HepG2 (cell line): ENCODE measurements around the gene FAM167B. TPM values are rescaled to one million over a fixed set of nuclear protein-coding genes. Genes with fewer than 3 reads are reported as not detected.

Experiments used
- ATF7-NPFF ChIP-seq: sonication (generic); formaldehyde crosslinking; IDR thresholded peaks from 2 replicates; pipeline ENCODE4 v1.8.1; 2023; ENCODE audit warnings: mild to moderate bottlenecking, low read depth, missing genetic modification reagents, moderate library complexity
- FOXK2 ChIP-seq: fragments of 450-650 bp; IDR thresholded peaks from 2 replicates; pipeline ENCODE4 v1.6.1; 2016
- FOXP1 ChIP-seq, 2 experiments: fragments of 450-650 bp in 1 of 2; IDR thresholded peaks; 2 replicates each; pipeline ENCODE4 v1.6.1; 2017 to 2018; ENCODE audit warnings: antibody characterized with exemption in 1 of 2
- HOXA3 ChIP-seq: sonication (generic); formaldehyde crosslinking; IDR thresholded peaks from 2 replicates; pipeline ENCODE4 v1.5.0; 2020; ENCODE audit warnings: missing genetic modification reagents
- HOXA7 ChIP-seq: sonication (generic); formaldehyde crosslinking; IDR thresholded peaks from 2 replicates; pipeline ENCODE4 v1.8.1; 2022; ENCODE audit warnings: mild to moderate bottlenecking, missing genetic modification reagents, moderate library complexity
- KLF12 ChIP-seq: sonication (generic); formaldehyde crosslinking; IDR thresholded peaks from 2 replicates; pipeline ENCODE4 v1.4.0; 2020; ENCODE audit warnings: missing genetic modification reagents, borderline replicate concordance
- KLF15 ChIP-seq: sonication (generic); formaldehyde crosslinking; IDR thresholded peaks from 2 replicates; pipeline ENCODE4 v1.8.1; 2023; ENCODE audit warnings: borderline replicate concordance, mild to moderate bottlenecking, inconsistent platforms, missing genetic modification reagents, mixed read lengths
- MTF2 ChIP-seq: sonication (generic); formaldehyde crosslinking; IDR thresholded peaks from 2 replicates; pipeline ENCODE4 v1.5.0; 2020; ENCODE audit warnings: missing genetic modification reagents, borderline replicate concordance
- NCOA5 ChIP-seq: sonication (generic); formaldehyde crosslinking; IDR thresholded peaks from 2 replicates; pipeline ENCODE4 v1.4.0; 2020; ENCODE audit warnings: missing genetic modification reagents
- RFX3 ChIP-seq: IDR thresholded peaks from 2 replicates; pipeline ENCODE4 v1.6.1; 2016; ENCODE audit warnings: missing biosample characterization, missing genetic modification reagents
- TRIM24 ChIP-seq: sonication (generic); formaldehyde crosslinking; IDR thresholded peaks from 2 replicates; pipeline ENCODE4 v1.8.0; 2022; ENCODE audit warnings: mild to moderate bottlenecking, missing genetic modification reagents
- ZNF570 ChIP-seq: sonication (generic); formaldehyde crosslinking; IDR thresholded peaks from 2 replicates; pipeline ENCODE4 v1.4.0; 2020; ENCODE audit warnings: mild to moderate bottlenecking, missing genetic modification reagents, borderline replicate concordance
- ZNF616 ChIP-seq: sonication (generic); formaldehyde crosslinking; IDR thresholded peaks from 2 replicates; pipeline ENCODE4 v1.5.0; 2020; ENCODE audit warnings: low read depth, mild to moderate bottlenecking, missing genetic modification reagents
- ZNF7 ChIP-seq: IDR thresholded peaks from 2 replicates; pipeline ENCODE4 v1.6.1; 2016; ENCODE audit warnings: missing biosample characterization, missing genetic modification reagents
- ZNF879 ChIP-seq: sonication (generic); formaldehyde crosslinking; IDR thresholded peaks from 2 replicates; pipeline ENCODE4 v1.8.1; 2023; ENCODE audit warnings: missing genetic modification reagents
- ZSCAN22 ChIP-seq: sonication (generic); formaldehyde crosslinking; IDR thresholded peaks from 2 replicates; pipeline ENCODE4 v1.4.0; 2020; ENCODE audit warnings: mild to moderate bottlenecking, missing genetic modification reagents
- polyA plus RNA-seq, 8 experiments: library from polyadenylated mRNA; depleted of rRNA in 3 of 8; stranded (reverse) in 7 of 8; unstranded in 1 of 8; fragments of >200 nt; fragmentation: Illumina TruSeq in 4 of 8; extraction: Trizol in 4 of 8; gene quantifications; 2 replicates each; pipeline versions ENCODE4 v1.2.1 to v1.2.3, GENCODE V29; 2011 to 2016; ENCODE audit warnings: low read depth in 4 of 8, missing spikeins in 1 of 8, mixed read lengths in 1 of 8; ENCODE audit not compliant: insufficient read depth in 1 of 8
- total RNA-seq, 5 experiments: library from RNA; depleted of rRNA; stranded (reverse); fragments of >200 nt; fragmentation: Illumina TruSeq; extraction: Trizol; gene quantifications; 2 replicates each; pipeline ENCODE4 v1.2.3, GENCODE V29; 2016; ENCODE audit warnings: low read depth in 1 of 5
- TF ChIP-seq, protein P1 (sequence below): sonication (generic); formaldehyde crosslinking; conservative IDR thresholded peaks from 2 replicates; pipeline ENCODE4 v1.8.0; 2022; ENCODE audit warnings: low read depth, missing genetic modification reagents
- TF ChIP-seq, protein P2 (sequence below), 2 experiments: sonication (generic) in 1 of 2; formaldehyde crosslinking in 1 of 2; IDR thresholded peaks; 2 replicates each; pipeline versions ENCODE4 v1.4.0 to v1.6.1; 2018 to 2020; ENCODE audit warnings: missing genetic modification reagents in 2 of 2, borderline replicate concordance in 1 of 2, low read depth in 1 of 2, mild to moderate bottlenecking in 1 of 2, missing biosample characterization in 1 of 2
- TF ChIP-seq, protein P3 (sequence below): sonication (generic); formaldehyde crosslinking; IDR thresholded peaks from 2 replicates; pipeline ENCODE4 v1.9.0; 2021; ENCODE audit warnings: missing genetic modification reagents, borderline replicate concordance
- TF ChIP-seq, protein P4 (sequence below): sonication (generic); formaldehyde crosslinking; IDR thresholded peaks from 2 replicates; pipeline ENCODE4 v1.8.0; 2022; ENCODE audit warnings: missing genetic modification reagents, low read depth, mild to moderate bottlenecking, borderline replicate concordance
- TF ChIP-seq, protein P5 (sequence below): sonication (generic); formaldehyde crosslinking; IDR thresholded peaks from 2 replicates; pipeline ENCODE4 v1.8.1; 2023; ENCODE audit warnings: mild to moderate bottlenecking, missing genetic modification reagents
- TF ChIP-seq, protein P6 (sequence below): sonication (generic); formaldehyde crosslinking; IDR thresholded peaks from 2 replicates; pipeline ENCODE4 v1.4.0; 2020; ENCODE audit warnings: missing genetic modification reagents, borderline replicate concordance

Gene FAM167B
- total and polyA plus RNA-seq, 2 of the 13 experiments (the other 11 are each of a cell fraction or from before 2014, with no cell fraction given), result 0.15 to 0.70 TPM

DNA sequence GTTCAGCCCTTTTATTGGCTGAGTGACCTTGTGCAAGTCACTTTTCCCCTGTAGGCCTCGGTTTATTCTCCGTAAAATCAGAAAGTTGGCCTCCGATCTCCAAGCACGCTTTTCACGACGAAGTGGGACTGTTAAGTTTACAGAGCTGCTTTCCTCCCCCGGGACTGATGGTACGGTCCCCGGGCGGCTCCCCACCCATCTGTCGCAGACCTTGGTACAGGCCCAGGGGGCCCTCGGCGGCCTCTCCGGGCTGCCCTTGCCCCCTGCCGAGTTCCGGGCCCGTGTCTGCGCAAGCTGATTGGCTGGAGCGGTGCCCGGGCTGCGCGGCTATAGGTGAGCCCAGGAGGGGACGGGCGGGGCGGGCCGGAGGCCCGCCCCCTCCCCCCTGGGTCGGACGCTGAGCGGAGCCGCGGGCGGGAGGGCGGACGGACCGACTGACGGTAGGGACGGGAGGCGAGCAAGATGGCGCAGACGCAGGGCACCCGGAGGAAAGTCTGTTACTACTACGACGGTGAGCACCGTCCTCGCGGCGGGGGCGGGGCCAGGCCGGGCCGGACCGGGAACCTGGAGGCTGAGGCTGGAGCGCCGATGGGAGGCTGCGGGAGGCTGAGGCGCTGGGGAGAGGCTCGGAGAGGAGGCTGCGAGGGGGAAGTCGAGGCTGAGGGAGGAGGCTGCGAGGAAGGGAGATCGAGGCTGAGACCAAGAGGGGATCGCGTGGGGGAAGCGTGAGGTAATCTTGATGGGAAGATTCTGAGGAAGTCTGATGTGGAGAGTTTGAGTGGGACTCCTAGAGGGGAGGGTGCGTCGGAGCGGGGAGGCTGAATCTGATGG is 44.9 kb downstream of the FAM167B start, which contains the start of gene HDAC1 (continued):
- TF ChIP-seq ZSCAN22 (CRISPR knock-in tag) (no peak), TRIM24 (CRISPR knock-in tag) (no peak), RFX3 (no peak), ZNF879 (CRISPR knock-in tag) (peak; percentile 82; the same call in 1 of the 2 replicates), ZNF616 (CRISPR knock-in tag) (no peak; the same call in 1 of the 2 replicates), FOXP1 (IDR thresholded peaks at IDR 0.05) (no peak), FOXP1 (CRISPR knock-in tag; IDR thresholded peaks at IDR 0.05) (no peak), HOXA7 (CRISPR knock-in tag) (no peak), NCOA5 (CRISPR knock-in tag) (no peak), ZNF7 (CRISPR knock-in tag) (no peak), MTF2 (0 out of 2 replicates have a peak, but pooled peaks have one; percentile 23), ATF7-NPFF (CRISPR knock-in tag) (peak; percentile 41; the same call in 1 of the 2 replicates), KLF12 (CRISPR knock-in tag) (0 out of 2 replicates have a peak, but pooled peaks have one; percentile 28), KLF15 (CRISPR knock-in tag) (peak; percentile 58; the same call in 1 of the 2 replicates), FOXK2 (peak; percentile 76), ZNF570 (no peak), HOXA3 (peak; percentile 58; the same call in 1 of the 2 replicates)
- TF ChIP-seq, protein P1, sequence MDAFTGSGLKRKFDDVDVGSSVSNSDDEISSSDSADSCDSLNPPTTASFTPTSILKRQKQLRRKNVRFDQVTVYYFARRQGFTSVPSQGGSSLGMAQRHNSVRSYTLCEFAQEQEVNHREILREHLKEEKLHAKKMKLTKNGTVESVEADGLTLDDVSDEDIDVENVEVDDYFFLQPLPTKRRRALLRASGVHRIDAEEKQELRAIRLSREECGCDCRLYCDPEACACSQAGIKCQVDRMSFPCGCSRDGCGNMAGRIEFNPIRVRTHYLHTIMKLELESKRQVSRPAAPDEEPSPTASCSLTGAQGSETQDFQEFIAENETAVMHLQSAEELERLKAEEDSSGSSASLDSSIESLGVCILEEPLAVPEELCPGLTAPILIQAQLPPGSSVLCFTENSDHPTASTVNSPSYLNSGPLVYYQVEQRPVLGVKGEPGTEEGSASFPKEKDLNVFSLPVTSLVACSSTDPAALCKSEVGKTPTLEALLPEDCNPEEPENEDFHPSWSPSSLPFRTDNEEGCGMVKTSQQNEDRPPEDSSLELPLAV, result no peak
- TF ChIP-seq, protein P2, sequence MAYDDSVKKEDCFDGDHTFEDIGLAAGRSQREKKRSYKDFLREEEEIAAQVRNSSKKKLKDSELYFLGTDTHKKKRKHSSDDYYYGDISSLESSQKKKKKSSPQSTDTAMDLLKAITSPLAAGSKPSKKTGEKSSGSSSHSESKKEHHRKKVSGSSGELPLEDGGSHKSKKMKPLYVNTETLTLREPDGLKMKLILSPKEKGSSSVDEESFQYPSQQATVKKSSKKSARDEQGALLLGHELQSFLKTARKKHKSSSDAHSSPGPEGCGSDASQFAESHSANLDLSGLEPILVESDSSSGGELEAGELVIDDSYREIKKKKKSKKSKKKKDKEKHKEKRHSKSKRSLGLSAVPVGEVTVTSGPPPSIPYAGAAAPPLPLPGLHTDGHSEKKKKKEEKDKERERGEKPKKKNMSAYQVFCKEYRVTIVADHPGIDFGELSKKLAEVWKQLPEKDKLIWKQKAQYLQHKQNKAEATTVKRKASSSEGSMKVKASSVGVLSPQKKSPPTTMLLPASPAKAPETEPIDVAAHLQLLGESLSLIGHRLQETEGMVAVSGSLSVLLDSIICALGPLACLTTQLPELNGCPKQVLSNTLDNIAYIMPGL (CRISPR knock-in tag; IDR thresholded peaks at IDR 0.05; ENCODE audit: borderline replicate concordance in 1 of 2, low read depth in 1 of 2), result peak; percentile 49 to 51; a peak in 3 of 4 replicates
- TF ChIP-seq, protein P3, sequence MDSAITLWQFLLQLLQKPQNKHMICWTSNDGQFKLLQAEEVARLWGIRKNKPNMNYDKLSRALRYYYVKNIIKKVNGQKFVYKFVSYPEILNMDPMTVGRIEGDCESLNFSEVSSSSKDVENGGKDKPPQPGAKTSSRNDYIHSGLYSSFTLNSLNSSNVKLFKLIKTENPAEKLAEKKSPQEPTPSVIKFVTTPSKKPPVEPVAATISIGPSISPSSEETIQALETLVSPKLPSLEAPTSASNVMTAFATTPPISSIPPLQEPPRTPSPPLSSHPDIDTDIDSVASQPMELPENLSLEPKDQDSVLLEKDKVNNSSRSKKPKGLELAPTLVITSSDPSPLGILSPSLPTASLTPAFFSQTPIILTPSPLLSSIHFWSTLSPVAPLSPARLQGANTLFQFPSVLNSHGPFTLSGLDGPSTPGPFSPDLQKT (CRISPR knock-in tag), result no peak
- TF ChIP-seq, protein P4, sequence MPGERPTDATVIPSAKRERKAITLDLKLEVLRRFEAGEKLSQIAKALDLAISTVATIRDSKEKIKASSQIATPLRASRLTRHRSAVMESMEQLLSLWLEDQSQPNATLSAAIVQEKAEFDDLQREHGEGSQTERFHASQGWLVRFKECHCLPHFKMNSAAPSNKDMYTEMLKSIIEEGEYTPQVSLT (CRISPR knock-in tag), result no peak
- TF ChIP-seq, protein P5, sequence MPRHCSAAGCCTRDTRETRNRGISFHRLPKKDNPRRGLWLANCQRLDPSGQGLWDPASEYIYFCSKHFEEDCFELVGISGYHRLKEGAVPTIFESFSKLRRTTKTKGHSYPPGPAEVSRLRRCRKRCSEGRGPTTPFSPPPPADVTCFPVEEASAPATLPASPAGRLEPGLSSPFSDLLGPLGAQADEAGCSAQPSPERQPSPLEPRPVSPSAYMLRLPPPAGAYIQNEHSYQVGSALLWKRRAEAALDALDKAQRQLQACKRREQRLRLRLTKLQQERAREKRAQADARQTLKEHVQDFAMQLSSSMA (CRISPR knock-in tag), result peak; percentile 71; the same call in 1 of the 2 replicates
- TF ChIP-seq, protein P6, sequence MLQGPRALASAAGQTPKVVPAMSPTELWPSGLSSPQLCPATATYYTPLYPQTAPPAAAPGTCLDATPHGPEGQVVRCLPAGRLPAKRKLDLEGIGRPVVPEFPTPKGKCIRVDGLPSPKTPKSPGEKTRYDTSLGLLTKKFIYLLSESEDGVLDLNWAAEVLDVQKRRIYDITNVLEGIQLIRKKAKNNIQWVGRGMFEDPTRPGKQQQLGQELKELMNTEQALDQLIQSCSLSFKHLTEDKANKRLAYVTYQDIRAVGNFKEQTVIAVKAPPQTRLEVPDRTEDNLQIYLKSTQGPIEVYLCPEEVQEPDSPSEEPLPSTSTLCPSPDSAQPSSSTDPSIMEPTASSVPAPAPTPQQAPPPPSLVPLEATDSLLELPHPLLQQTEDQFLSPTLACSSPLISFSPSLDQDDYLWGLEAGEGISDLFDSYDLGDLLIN (CRISPR knock-in tag), result 0 out of 2 replicates have a peak, but pooled peaks have one; percentile 33
